Esophagus muscularis mucosa (tissue), 4 donors: ENCODE results near the gene TYR. TPM values are rescaled to one million over a fixed set of nuclear protein-coding genes. Genes with fewer than 3 reads are reported as not detected.

Experiments used
- total RNA-seq, 4 donors: library from RNA; depleted of rRNA; stranded (reverse); fragments of >200 nt; gene quantifications; one replicate each; pipeline versions ENCODE4 v1.1.0 to v1.2.1, GENCODE V29; 2016

TYR gene
- total RNA-seq, 4 donors from 2014 or later, result not detected

Other genes with a start within 250 kb of the TYR start
- not detected for gene GRM5, start 111.9 kb upstream of the TYR start, total RNA-seq